WTC11 (cell line): ENCODE measurements around the gene OGFOD3. TPM values are rescaled to one million over a fixed set of nuclear protein-coding genes. Genes with fewer than 3 reads are reported as not detected.

ENCODE experiments used
- ATAC-seq: fragments of 200-7000 bp; cut with Tn5 transposase; 2 replicates; pipeline ENCODE4 v1.10.0; 2021; ENCODE audit warnings: mild to moderate bottlenecking, moderate library complexity
- CTCF ChIA-PET: fragments of 300-600 bp; sonication (Branson Sonifier 250); formaldehyde crosslinking; loops from one replicate; lab custom pipeline; 2021; ENCODE audit warnings: antibody characterized with exemption; lab: Charles Lee
- POLR2A ChIA-PET: fragments of 350-600 bp; sonication (Branson Sonifier 250); formaldehyde crosslinking; loops from one replicate; lab custom pipeline; 2021; ENCODE audit warnings: antibody characterized with exemption; lab: Charles Lee
- DNase-seq: peaks from one replicate; pipeline ENCODE4 v3.0.0; 2021; ENCODE audit warnings: low spot score
- H3K27ac Mint-ChIP-seq: 2 replicates; pipeline ENCODE4 v1.8.0; 2021; ENCODE audit warnings: mixed read lengths
- H3K27me3 Mint-ChIP-seq: 2 replicates; pipeline ENCODE4 v1.8.0; 2021; ENCODE audit warnings: low read depth, mild to moderate bottlenecking, moderate library complexity, mixed read lengths
- H3K36me3 Mint-ChIP-seq: 2 replicates; pipeline ENCODE4 v1.8.0; 2021; ENCODE audit warnings: mixed read lengths
- H3K4me1 Mint-ChIP-seq: 2 replicates; pipeline ENCODE4 v1.8.0; 2022; ENCODE audit warnings: mixed read lengths
- H3K4me3 Mint-ChIP-seq: 2 replicates; pipeline ENCODE4 v1.8.0; 2021; ENCODE audit warnings: mild to moderate bottlenecking, moderate library complexity, mixed read lengths
- H3K9me3 Mint-ChIP-seq: 2 replicates; pipeline ENCODE4 v1.8.0; 2021; ENCODE audit warnings: mixed read lengths
- CREB1 ChIP-seq: sonication (generic); formaldehyde crosslinking; IDR thresholded peaks from 2 replicates; pipeline ENCODE4 v1.8.0; 2023; ENCODE audit warnings: mild to moderate bottlenecking, missing genetic modification reagents
- CREM ChIP-seq: sonication (generic); formaldehyde crosslinking; IDR thresholded peaks from 2 replicates; pipeline ENCODE4 v1.8.1; 2022; ENCODE audit warnings: mild to moderate bottlenecking, missing genetic modification reagents, moderate library complexity
- CTCF ChIP-seq: fragments of 200-600 bp; IDR thresholded peaks from 2 replicates; pipeline ENCODE4 v1.8.0; 2022; ENCODE audit warnings: antibody characterized with exemption
- E2F1 ChIP-seq: sonication (generic); formaldehyde crosslinking; IDR thresholded peaks from 2 replicates; pipeline ENCODE4 v1.8.0; 2022; ENCODE audit warnings: mild to moderate bottlenecking, missing genetic modification reagents
- E2F4 ChIP-seq: sonication (generic); formaldehyde crosslinking; IDR thresholded peaks from 2 replicates; pipeline ENCODE4 v1.8.1; 2022; ENCODE audit warnings: low read depth, mild to moderate bottlenecking, moderate library complexity, missing genetic modification reagents, borderline replicate concordance
- E2F5 ChIP-seq: sonication (generic); formaldehyde crosslinking; IDR thresholded peaks from 2 replicates; pipeline ENCODE4 v1.8.1; 2022; ENCODE audit warnings: mild to moderate bottlenecking, moderate library complexity, missing genetic modification reagents
- EMX1 ChIP-seq: fragments of 250-450 bp; sonication (Bioruptor Pico); IDR thresholded peaks from 2 replicates; pipeline ENCODE4 v1.8.0; 2021; ENCODE audit warnings: mild to moderate bottlenecking
- ESRRA ChIP-seq: sonication (generic); formaldehyde crosslinking; IDR thresholded peaks from 2 replicates; pipeline ENCODE4 v1.8.1; 2022; ENCODE audit warnings: mild to moderate bottlenecking, missing genetic modification reagents, borderline replicate concordance
- NFYB ChIP-seq: sonication (generic); formaldehyde crosslinking; conservative IDR thresholded peaks from 2 replicates; pipeline ENCODE4 v1.8.0; 2022; ENCODE audit warnings: low read depth, missing genetic modification reagents
- TCF7 ChIP-seq: sonication (generic); formaldehyde crosslinking; IDR thresholded peaks from 2 replicates; pipeline ENCODE4 v1.8.0; 2022; ENCODE audit warnings: mild to moderate bottlenecking, low read depth, missing genetic modification reagents, moderate library complexity
- TEAD1 ChIP-seq: sonication (generic); formaldehyde crosslinking; IDR thresholded peaks from 2 replicates; pipeline ENCODE4 v1.8.0; 2022; ENCODE audit warnings: mild to moderate bottlenecking, missing genetic modification reagents
- TP53 ChIP-seq: sonication (generic); formaldehyde crosslinking; IDR thresholded peaks from 2 replicates; pipeline ENCODE4 v1.8.1; 2023; ENCODE audit warnings: mild to moderate bottlenecking, missing genetic modification reagents
- USF2 ChIP-seq: sonication (generic); formaldehyde crosslinking; IDR thresholded peaks from 2 replicates; pipeline ENCODE4 v1.8.1; 2023; ENCODE audit warnings: mild to moderate bottlenecking, missing genetic modification reagents, moderate library complexity
- ZNF138 ChIP-seq: sonication (generic); formaldehyde crosslinking; conservative IDR thresholded peaks from 2 replicates; pipeline ENCODE4 v1.8.1; 2022; ENCODE audit warnings: mild to moderate bottlenecking, moderate library complexity, missing genetic modification reagents
- ZNF219 ChIP-seq: sonication (generic); formaldehyde crosslinking; IDR thresholded peaks from 2 replicates; pipeline ENCODE4 v1.8.0; 2023; ENCODE audit warnings: missing genetic modification reagents, mild to moderate bottlenecking, borderline replicate concordance
- ZNF232 ChIP-seq: sonication (generic); formaldehyde crosslinking; IDR thresholded peaks from 2 replicates; pipeline ENCODE4 v1.8.0; 2022; ENCODE audit warnings: mild to moderate bottlenecking, missing genetic modification reagents
- ZNF317 ChIP-seq: sonication (generic); formaldehyde crosslinking; IDR thresholded peaks from 2 replicates; pipeline ENCODE4 v1.8.1; 2023; ENCODE audit warnings: low read depth, mild to moderate bottlenecking, moderate library complexity, missing genetic modification reagents, borderline replicate concordance
- ZNF416 ChIP-seq: fragments of 250-450 bp; sonication (Bioruptor Pico); IDR thresholded peaks from 2 replicates; pipeline ENCODE4 v1.9.0; 2021; ENCODE audit warnings: mild to moderate bottlenecking, inconsistent platforms
- ZNF512 ChIP-seq: sonication (generic); formaldehyde crosslinking; IDR thresholded peaks from 2 replicates; pipeline ENCODE4 v1.8.1; 2022; ENCODE audit warnings: missing genetic modification reagents, borderline replicate concordance
- total RNA-seq: library from RNA; stranded (reverse); gene quantifications from 3 replicates; pipeline ENCODE4 v1.2.3, GENCODE V29; 2021

Gene OGFOD3
- total RNA-seq, 1 experiment from 2014 or later, result 20.4 TPM

- CTCF ChIA-PET, result no interaction called here
Measured at GRCh38 chr17:82428546-82428945, 10.2 kb upstream of the OGFOD3 start.

GRCh38 chr17:82424863-82425159, 6.4 kb upstream of the OGFOD3 start:
- ChIA-PET POLR2A (no interaction called here), CTCF (interaction anchor here (0.5 to 1.4 kb wide), 31 partner anchors 10 to 292 kb away, joined by 3 to 9 read pairs (median 3); partner anchors contain the start of gene FN3KRP)
- TF ChIP-seq EMX1 (no peak), ZNF416 (CRISPR knock-in tag) (no peak)
- DNase-seq (no peak), ATAC-seq (no peak)
- H3K27me3 Mint-ChIP-seq, result no peaks in the 10 kb centered on the region
- H3K27ac Mint-ChIP-seq, result no peak overlapping the region
- H3K36me3 Mint-ChIP-seq, result peaks cover 30% of the 10 kb centered on the region
- no peak overlapping the region for H3K4me3 Mint-ChIP-seq
- no peaks in the 10 kb centered on the region for H3K4me1 Mint-ChIP-seq
- peaks cover 13% of the 10 kb centered on the region for H3K9me3 Mint-ChIP-seq

More at GRCh38 chr17:82428546-82428945, 10.2 kb upstream of the OGFOD3 start:
- Mint-ChIP-seq H3K4me3 (no peak overlapping the region), H3K27me3 (no peaks in the 10 kb centered on the region), H3K27ac (no peak overlapping the region), H3K4me1 (no peaks in the 10 kb centered on the region), H3K9me3 (no peaks in the 10 kb centered on the region), H3K36me3 (no peaks in the 10 kb centered on the region)
- TF ChIP-seq CREB1 (CRISPR knock-in tag), result no peak
- DNase-seq (no peak), ATAC-seq (no peak)
- POLR2A ChIA-PET, result no interaction called here

- TF ChIP-seq E2F1 (CRISPR knock-in tag), result no peak
- TF ChIP-seq CTCF, result peak; percentile 84
- no peak for TF ChIP-seq E2F4 (CRISPR knock-in tag)
- DNase-seq, result peak; percentile 62
- H3K27me3 Mint-ChIP-seq, result no peaks in the 10 kb centered on the region
- ChIA-PET CTCF (interaction anchor here (0.5 to 1.4 kb wide), 31 partner anchors 9 to 292 kb away, joined by 3 to 9 read pairs (median 3); partner anchors contain the start of gene FN3KRP), POLR2A (no interaction called here)
- H3K36me3 Mint-ChIP-seq, result peaks cover 31% of the 10 kb centered on the region
- no peak overlapping the region for H3K27ac Mint-ChIP-seq
- no peak overlapping the region for H3K4me3 Mint-ChIP-seq
- H3K9me3 Mint-ChIP-seq, result peaks cover 13% of the 10 kb centered on the region
- H3K4me1 Mint-ChIP-seq, result peaks cover 2% of the 10 kb centered on the region; the same call in 1 of the 2 replicates
- peak; percentile 76 for ATAC-seq
Measured at GRCh38 chr17:82424001-82424862, 5.8 kb upstream of the OGFOD3 start.

- Mint-ChIP-seq H3K36me3 (peaks cover 31% of the 10 kb centered on the region), H3K27ac (no peak overlapping the region; the same call in 1 of the 2 replicates), H3K9me3 (peaks cover 13% of the 10 kb centered on the region), H3K4me1 (peaks cover 10% of the 10 kb centered on the region), H3K4me3 (peak overlapping the region; percentile 73), H3K27me3 (no peaks in the 10 kb centered on the region)
- ChIA-PET POLR2A (interaction anchor here (0.6 kb wide), 1 partner anchor 34 kb away, joined by 3 read pairs; no protein-coding TSS in a partner anchor), CTCF (no interaction called here)
- DNase-seq (no peak), ATAC-seq (no peak)
- TF ChIP-seq ESRRA (CRISPR knock-in tag) (no peak), TP53 (CRISPR knock-in tag) (no peak), NFYB (no peak), ZNF512 (no peak), ZNF219 (CRISPR knock-in tag) (no peak), TEAD1 (CRISPR knock-in tag) (no peak), USF2 (CRISPR knock-in tag) (no peak), E2F5 (CRISPR knock-in tag) (no peak), ZNF232 (CRISPR knock-in tag) (no peak), ZNF317 (CRISPR knock-in tag) (no peak), TCF7 (CRISPR knock-in tag) (no peak), CREM (CRISPR knock-in tag) (no peak), ZNF138 (no peak), E2F4 (CRISPR knock-in tag) (no peak)
Measured at GRCh38 chr17:82419540-82419939, 1.2 kb upstream of the OGFOD3 start.
